HG02571 (cell line): ENCODE measurements around the gene DNASE1L3.

Source experiments
- ATAC-seq: cut with Tn5 transposase; IDR thresholded peaks from one replicate; pipeline ENCODE4 v1.9.1; 2021; ENCODE audit warnings: mild to moderate bottlenecking, moderate library complexity; ENCODE audit not compliant: unreplicated experiment

Gene DNASE1L3

DNA sequence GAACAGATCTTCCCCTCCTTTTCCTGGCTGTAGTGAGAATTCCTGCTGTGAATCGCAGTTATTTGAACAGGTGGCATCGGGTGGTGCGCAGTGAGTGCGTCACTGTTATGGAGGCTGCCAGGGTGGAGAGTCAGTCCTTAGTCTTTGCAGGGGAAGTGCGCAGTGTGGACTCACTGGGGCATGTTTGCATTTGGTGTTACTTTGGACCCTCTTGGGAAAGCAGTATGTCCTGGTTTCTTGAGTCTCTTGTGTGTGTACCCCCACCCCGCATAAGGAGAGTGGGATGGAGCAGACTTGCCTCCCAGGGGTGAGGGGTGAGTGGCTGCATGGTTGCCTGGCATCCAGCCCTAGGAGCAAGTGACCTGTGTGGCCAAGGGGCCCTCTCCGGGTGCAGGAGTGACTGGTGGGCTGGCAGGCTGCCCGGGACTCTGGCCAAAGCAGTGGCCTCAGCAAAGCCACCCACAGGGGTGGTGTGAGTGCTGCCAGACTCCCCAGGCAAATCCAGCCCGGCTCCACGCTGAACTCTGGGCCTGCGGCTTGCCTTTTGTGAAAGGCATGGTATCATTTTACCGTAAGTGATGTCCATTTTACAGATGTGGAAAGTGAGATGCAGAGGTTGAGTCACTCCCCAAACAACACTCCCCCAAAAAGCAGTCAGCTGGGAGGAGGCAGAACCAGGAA is 46.4 kb downstream of the DNASE1L3 start:
- no peak for ATAC-seq

DNA sequence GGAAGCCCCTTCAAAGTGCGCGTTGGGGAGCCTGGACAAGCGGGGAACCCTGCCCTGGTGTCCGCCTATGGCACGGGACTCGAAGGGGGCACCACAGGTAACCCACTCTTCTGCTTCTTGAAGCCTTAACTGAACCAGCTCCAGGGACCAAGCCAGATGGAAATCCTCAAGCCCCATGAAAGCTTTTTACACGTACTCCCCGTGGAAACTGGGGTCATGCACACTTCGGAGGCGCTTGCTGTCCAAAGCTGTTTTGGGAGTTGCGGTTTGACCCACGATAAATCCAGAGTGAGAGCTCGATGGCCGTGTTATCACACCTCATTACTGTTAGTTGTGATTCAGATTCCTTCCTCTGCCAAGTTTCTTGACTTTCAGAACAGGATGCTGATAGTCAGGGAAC is 47.5 kb downstream of the DNASE1L3 start:
- ATAC-seq: no peak

DNA sequence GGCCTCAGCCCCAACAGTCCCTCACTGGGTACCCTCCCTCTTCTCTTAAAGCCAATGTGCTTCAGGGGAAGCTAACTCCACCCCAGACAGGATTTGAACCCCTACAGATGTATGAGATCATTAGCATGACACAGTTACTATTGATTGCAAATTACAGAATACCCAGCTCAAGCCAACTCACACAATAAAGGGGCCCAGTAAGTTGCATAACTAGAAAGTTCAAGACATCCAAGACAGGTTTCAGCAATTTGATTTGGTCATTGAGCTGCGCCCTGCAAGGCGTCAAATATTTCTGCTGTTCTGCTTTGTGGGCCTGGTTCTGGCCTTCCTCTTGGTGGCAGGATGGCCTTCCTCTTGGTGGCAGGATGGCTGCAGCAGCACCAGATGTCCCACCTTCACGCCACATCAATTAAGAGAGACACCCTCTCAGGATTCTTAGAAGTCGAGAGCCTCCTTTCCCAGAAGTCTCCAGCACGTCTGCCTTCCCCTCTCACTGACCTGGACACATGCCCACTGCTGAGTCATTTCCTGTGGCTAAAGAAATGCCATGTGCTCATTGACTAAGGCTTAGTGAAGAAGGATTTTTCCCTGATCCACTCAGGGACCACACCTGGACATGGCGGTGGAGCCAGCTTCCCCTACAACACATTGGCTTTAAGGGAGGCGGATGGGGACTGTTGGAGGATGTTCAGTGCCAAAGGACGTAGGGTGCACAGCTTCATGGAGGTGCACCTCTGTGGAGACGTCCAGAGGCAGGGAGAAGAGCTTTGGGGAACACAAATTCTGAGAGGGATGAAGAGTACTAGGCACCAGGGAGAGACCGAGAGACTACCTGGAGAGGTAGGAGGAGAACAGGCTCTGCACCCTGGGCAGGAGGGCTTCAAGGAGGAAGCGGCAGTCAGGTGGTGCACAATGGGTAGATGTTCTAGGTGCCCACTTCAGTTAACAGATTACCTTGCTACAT is 49.1 kb downstream of the DNASE1L3 start:
- ATAC-seq: no peak

DNA sequence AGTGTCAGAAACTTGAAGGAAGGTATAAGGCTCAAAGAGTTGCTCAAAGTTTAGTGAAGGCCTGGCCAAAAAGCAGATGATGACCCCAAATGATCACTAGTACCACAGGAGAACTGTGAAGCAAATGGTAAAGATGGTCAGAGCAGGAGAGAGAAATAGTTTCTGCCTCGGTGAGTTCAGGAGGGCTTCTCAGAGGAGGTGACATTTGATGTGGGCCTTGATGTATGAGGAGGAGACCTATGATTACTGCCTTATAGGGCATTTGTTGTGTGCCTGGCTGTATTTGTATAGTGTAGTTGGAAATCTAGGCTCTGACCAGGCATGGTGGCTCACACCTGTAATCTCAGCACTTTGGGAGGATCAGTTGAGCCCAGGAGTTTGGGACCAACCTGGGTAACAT is 50.4 kb downstream of the DNASE1L3 start:
- ATAC-seq: no peak

DNA sequence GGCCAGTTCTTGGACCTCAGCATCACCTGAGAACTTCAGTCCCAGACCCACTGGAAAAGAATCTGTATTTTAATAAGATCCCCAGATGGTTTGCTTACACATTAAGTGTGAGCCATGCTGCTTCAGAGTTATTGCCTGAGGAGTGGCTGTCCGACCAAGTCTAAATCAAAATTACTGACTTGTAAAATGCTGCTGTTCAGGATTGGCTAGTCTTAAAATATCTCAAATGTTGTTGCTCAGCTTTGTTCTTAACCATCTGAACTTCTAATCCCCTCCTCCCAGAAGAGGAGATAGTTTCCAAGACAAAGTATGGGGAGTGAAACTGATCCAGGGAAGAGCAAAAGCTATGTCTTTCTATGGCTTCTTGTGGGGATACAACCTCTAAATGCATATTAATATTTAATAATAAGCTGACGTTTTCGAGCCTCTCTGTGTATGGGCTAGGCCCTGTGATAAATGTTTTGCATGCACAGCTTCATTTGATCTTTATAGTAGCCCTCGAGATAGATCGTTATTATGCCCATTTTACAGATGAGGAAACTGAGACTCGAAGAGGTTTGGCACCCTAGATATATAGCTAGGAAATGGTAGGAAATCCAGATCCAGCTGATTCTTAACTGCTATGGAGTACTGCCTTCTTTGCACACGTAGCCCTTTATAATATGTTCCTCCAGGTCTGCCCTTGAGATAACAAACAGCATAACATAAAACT is 52.2 kb downstream of the DNASE1L3 start:
- no peak for ATAC-seq

DNA sequence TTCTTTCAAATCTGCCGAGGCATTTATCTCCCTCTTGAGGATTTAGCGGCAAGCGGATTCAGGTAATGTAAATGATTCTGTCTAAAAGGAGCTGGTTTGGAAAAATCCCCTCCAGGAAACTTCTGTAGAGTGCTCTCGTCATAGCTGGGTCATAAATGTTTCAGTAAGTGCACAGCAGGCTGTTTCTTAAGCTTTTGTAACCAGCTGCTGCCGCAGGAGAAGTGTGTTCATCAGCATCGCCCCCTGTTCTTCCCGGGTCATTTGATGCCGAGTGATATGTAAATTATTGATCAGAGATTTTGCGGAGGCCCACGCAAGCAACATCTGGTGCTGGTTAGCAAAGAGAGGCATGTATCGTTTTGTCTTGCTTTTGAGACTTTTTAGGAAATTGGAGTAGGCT is 53.1 kb downstream of the DNASE1L3 start:
- no peak for ATAC-seq

DNA sequence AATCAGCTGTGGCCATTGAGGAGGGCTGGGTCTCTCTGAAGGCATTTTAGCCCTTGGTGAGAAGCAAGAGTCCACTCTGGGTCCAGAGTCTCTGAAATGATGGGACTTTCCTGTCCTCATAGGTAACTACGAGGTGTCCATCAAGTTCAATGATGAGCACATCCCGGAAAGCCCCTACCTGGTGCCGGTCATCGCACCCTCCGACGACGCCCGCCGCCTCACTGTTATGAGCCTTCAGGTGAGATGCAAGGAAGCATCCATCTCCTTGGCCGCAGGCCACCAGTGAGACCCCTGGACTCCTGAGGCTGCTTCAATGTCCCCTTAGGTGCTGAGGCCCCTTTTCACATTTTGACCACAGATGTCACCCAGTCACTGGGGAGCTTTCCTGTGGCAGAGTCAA is 54.9 kb downstream of the DNASE1L3 start:
- ATAC-seq: no peak

DNA sequence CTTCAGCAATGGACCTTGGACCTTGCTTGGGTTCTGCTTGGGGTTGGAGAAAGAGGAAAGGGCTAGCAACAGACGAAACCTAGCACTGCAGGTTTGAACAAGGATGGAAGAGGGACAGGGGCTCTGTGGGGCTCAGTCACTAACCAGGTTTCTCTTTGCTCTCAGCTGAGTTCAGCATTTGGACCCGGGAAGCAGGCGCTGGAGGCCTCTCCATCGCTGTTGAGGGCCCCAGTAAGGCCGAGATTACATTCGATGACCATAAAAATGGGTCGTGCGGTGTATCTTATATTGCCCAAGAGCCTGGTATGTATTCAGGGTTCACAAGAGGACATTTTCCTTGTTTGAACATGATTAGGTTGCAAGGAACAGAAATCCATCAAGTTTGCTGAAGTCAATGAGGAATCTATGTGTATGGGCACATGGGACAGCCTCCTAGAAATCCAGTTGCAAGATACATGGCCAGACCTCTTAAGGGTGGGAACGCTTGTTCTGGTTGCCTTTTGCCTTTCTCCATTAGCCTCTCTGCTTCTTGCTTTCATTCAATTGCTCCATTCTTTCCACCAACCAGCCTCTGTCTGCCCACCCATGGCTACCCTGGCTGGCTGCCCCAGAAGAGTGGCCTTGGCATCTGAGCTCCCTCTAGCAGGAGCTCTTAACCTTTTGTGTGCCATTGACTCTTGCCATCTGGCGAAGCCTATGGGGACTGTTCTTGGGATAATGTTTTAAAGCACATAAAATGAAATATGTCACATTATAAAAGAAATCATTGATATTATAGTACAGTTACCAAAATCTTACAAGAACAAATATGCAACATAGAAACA is 55.9 kb downstream of the DNASE1L3 start:
- no peak for ATAC-seq

DNA sequence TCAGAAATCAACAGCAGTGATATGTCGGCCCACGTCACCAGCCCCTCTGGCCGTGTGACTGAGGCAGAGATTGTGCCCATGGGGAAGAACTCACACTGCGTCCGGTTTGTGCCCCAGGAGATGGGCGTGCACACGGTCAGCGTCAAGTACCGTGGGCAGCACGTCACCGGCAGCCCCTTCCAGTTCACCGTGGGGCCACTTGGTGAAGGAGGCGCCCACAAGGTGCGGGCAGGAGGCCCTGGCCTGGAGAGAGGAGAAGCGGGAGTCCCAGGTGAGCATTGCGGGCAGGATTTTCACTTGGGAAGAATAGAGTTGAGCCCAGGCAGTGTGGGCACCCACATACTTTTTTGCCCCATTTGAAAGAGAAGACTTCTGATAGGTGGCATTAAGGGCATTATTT is 57.4 kb downstream of the DNASE1L3 start:
- ATAC-seq: no peak

DNA sequence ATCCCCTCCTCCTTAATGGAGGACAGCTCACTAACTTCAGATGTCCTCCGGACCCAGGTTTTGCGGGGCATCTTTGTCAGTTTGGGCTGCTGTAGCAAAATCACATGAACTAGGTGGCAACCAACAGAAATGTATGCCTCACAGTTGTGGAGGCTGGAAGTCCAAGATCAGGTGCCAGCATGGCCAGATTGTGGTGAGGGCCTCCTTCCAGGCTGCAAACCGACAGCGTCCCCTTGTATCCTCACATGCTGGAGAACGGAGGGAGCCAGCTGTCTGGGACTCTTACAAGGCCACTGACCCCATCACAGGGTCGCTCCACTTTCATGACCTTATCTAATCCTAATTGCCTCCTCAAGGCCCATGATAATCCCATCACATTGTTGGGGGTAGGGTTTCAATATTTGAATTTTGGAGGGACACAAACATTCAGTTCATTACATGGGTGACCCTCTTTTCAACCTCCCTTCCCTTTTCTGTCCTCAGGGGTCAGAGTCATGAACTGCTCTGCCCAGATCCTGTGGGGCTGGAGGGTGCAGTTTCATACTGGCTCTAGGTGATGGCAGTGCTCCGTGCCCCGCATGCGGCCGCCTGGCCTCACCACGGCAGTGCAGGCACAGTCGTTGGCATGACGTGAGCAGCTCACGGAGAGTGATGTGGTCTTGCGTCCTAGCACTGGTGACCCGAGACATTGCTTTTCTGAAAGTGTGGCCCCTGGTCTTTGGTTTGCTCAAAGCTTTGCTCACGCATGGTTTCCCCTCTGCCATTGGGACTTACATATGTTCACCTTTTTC is 58.4 kb downstream of the DNASE1L3 start:
- ATAC-seq: no peak

DNA sequence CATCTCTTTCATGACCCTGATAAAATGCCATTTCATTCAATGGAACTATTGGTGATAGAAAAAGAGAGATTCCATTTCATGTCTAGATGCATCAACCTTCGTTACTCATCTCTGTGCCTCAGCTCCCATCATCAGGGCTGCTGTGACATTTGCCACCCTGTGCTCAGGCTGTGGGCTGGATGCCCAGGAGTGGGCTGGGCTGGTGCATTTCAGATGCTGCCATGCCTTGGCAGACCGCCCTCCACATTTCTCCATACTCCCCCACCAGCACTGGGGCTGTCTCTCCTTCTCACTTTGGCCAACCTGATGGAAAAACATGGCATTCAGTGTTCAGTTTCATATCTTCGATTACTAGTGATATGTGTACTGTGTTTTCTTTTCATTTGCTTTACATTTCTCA is 59.1 kb downstream of the DNASE1L3 start:
- no peak for ATAC-seq

DNA sequence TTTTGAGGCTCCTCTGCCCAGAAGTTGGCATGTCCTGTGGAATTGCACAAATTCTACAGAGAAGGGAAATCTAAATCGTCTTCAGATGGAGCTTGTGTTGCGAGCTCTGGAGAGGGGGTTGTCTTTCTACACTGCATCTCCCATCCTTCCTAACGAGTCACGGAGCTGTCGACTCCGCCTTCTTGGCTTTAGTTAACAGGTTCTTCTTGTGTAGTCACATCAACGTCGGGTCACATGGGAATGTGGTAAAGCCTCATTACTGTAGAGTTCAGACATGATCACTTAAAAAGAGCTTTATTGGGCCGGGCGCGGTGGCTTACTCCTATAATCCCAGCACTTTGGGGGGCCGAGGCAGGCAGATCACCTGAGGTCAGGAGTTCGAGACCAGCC is 60.0 kb downstream of the DNASE1L3 start:
- no peak for ATAC-seq

DNA sequence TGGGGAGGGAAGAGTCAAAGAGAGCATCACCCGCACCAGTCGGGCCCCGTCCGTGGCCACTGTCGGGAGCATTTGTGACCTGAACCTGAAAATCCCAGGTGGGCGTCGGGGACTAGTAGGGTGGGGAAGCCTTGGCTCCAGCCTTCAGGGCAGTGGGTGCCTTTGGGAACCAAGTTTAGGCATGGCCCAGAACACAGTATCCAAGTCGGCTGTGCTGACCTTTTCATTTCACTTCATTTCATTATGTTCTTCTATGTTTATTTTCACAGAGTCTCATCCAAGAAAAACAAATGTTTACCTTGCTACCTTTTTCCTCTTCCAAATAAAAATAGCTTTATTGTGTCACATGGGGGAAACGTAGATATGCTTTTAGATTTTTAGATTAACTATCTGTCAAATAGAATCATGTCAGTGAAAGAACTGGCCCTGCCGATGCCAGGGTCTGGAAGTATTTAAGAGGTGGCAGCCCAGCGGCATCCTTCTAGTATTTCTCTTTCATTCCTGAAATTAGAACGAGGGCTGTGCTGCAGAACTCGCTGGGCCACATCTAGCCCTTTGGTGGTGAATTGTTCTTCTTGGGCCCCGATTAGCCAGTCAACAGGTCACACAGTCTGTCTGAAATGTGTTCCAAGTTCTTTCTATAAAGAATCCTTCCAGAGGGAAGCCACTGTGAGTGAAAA is 60.5 kb downstream of the DNASE1L3 start:
- ATAC-seq: no peak

DNA sequence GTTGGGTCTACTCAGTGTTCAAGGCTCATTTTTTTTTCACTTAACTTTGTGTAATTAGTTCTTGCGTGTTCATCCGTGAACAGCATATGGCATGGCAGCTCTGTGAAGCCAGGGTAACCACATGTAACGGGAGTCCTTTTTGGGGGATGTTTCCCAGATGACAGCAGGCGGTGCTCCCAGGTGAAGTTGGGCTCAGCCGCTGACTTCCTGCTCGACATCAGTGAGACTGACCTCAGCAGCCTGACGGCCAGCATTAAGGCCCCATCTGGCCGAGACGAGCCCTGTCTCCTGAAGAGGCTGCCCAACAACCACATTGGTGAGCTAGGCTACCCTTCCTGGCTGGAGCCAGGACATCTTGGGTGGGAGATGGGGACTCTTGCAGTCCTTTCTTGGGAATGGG is 62.7 kb downstream of the DNASE1L3 start:
- no peak for ATAC-seq

DNA sequence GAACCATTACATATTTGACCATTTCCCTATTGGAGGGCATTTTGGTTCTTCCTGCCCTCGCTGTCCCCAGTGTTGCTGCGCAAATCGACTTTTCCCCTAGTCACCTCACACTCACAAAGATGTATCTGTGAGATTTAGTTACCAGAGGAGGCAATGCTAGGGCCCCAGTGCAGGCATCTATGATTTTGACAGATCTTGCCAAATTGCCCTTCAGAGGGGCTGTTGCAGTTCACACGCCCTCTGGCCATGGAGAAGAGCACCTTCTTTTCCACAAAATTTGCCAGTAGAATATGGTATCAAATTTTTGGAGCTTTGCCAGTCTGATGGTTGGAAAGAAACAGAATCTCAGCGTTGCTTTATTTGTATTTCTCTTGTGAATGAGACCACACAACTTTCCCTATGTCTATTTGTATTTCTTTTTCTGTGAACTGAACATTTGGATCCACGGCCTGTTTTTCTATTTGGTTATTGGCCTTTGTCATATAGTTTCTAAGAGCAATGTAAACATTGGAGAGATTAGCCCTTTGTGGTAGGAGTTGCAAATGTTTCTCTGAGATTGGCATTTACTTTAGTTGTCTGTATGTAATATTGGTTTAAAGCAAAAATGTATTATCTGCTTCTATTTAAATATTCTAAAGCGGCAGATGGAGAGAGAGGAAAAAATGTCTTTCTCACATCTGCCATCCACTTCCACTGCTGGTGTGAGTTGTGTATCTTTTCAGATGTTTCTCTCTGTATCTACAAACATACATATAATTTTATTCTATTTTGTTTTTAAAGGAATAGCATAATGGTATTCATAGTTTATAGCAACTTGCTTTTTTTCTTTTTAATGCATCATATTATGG is 66.1 kb downstream of the DNASE1L3 start:
- no peak for ATAC-seq

DNA sequence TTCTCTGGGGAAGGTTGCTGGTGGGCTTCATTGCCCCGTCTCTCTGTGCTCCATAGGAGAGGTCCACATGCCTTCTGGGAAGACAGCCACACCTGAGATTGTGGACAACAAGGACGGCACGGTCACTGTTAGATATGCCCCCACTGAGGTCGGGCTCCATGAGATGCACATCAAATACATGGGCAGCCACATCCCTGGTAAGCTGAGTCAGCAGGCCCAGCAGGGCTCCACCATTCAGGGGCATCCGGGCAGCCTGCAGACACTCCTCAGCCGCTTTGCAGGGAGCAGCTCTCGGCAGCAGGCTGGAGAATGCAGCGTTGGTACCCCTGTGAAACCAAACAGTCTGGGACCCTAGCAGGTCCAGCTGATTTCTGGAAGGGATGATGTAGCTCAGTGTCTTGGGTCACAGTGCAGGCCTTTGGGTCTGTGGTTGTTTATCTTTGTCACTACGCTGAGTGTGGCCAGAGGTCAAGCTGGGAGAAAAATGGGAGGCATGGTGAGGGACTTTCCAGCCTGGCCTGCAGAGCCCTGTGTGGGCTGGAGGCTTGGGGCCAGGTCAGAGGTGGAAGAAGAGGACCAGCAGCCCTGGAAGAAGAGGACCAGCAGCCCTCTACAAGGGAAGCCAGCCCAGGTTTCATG is 67.2 kb downstream of the DNASE1L3 start:
- ATAC-seq: no peak
